ENCODE data around the gene APOH.

GRCh38 chr17:66192378-66192687, 36.9 kb downstream of the APOH start:
- TF ChIP-seq POLR2AphosphoS5 (IDR thresholded peaks at IDR 0.05; ENCODE audit: borderline replicate concordance, low read depth, low read length), result no peak
- no peak for TF ChIP-seq EZH2 (IDR thresholded peaks at IDR 0.05)
- no peak for TF ChIP-seq FOXP2 (optimal IDR thresholded peaks at IDR 0.05; ENCODE audit: control extremely low read depth, extremely low read length, insufficient read depth)

Measured in SK-N-MC (cell line).